ENCODE results near the gene CHST8. TPM values are rescaled to one million over a fixed set of nuclear protein-coding genes. Genes with fewer than 3 reads are reported as not detected.

Gene CHST8
- total and polyA plus RNA-seq, 2 experiments from 2014 or later, result 9.3 to 38.2 TPM

- no peaks in the 10 kb centered on the region for H3K27me3 ChIP-seq (ENCODE audit: insufficient read depth)
Measured at GRCh38 chr19:33723512-33723911, 101.8 kb downstream of the CHST8 start.

More at GRCh38 chr19:33723512-33723911, 101.8 kb downstream of the CHST8 start:
- Histone ChIP-seq H3K27ac (ENCODE audit: low read depth) (no peak overlapping the region), H3K36me3 (ENCODE audit: insufficient read depth) (no peaks in the 10 kb centered on the region), H4K20me1 (replicated peaks; ENCODE audit: insufficient read depth) (no peaks in the 10 kb centered on the region), H3K4me1 (ENCODE audit: insufficient read depth) (no peaks in the 10 kb centered on the region; the same call in 1 of the 2 replicates), H2AFZ (no peak overlapping the region), H3K4me2 (no peak overlapping the region), H3F3A (replicated peaks; ENCODE audit: low read depth) (no peaks in the 10 kb centered on the region), H3K79me2 (replicated peaks; ENCODE audit: insufficient read depth) (no peaks in the 10 kb centered on the region), H3K4me3 (no peak overlapping the region), H3K9me2 (ENCODE audit: insufficient read depth) (peaks cover 4% of the 10 kb centered on the region; the same call in 1 of the 2 replicates)
- Mint-ChIP-seq H3K4me3 (no peak overlapping the region), H3K4me1 (peaks cover 19% of the 10 kb centered on the region), H3K27ac (no peak overlapping the region), H3K27me3 (ENCODE audit: insufficient read depth, low read depth, poor library complexity) (peaks cover 10% of the 10 kb centered on the region), H3K36me3 (ENCODE audit: low read depth) (peaks cover 3% of the 10 kb centered on the region; the same call in 1 of the 3 replicates), H3K9me3 (peaks cover 4% of the 10 kb centered on the region; the same call in 1 of the 3 replicates)
- ATAC-seq (no peak), DNase-seq (ENCODE audit: low spot score) (no peak)
- no peak for TF ChIP-seq CREB1 (CRISPR knock-in tag; IDR thresholded peaks at IDR 0.05; ENCODE audit: low read depth)
- TF ChIP-seq POLR2AphosphoS5 (IDR thresholded peaks at IDR 0.05; ENCODE audit: low read depth), result no peak
- no peak for TF ChIP-seq STAT1 (IDR thresholded peaks at IDR 0.05; ENCODE audit: unreplicated experiment)
- TF ChIP-seq NANOG (IDR thresholded peaks at IDR 0.05; ENCODE audit: borderline replicate concordance), result no peak
- no peak for TF ChIP-seq ZNF114 (CRISPR knock-in tag; IDR thresholded peaks at IDR 0.05)
- no peak for TF ChIP-seq REST (IDR thresholded peaks at IDR 0.05; ENCODE audit: unreplicated experiment)
- TF ChIP-seq ZNF462 (CRISPR knock-in tag; IDR thresholded peaks at IDR 0.05), result no peak

Measured in GM23338 (cell line).